HepG2 (cell line): ENCODE data around the gene GPBAR1. TPM values are rescaled to one million over a fixed set of nuclear protein-coding genes. Genes with fewer than 3 reads are reported as not detected.

Experiments
- ARNT ChIP-seq: fragments of 450-650 bp; IDR thresholded peaks from 2 replicates; pipeline ENCODE4 v1.6.1; 2017
- HHEX ChIP-seq: IDR thresholded peaks from 2 replicates; pipeline ENCODE4 v1.6.1; 2016; ENCODE audit warnings: control low read depth
- JUN ChIP-seq: sonication (generic); formaldehyde crosslinking; IDR thresholded peaks from 2 replicates; pipeline ENCODE4 v1.4.0; 2020; ENCODE audit warnings: mild to moderate bottlenecking, missing genetic modification reagents
- NFE2L1 ChIP-seq: sonication (generic); formaldehyde crosslinking; IDR thresholded peaks from 2 replicates; pipeline ENCODE4 v1.4.0; 2020; ENCODE audit warnings: missing genetic modification reagents, mild to moderate bottlenecking, borderline replicate concordance
- RXRB ChIP-seq: IDR thresholded peaks from 2 replicates; pipeline ENCODE4 v1.6.1; 2016; ENCODE audit warnings: borderline replicate concordance, missing genetic modification reagents, missing compliant biosample characterization
- SMYD3 ChIP-seq: sonication (generic); formaldehyde crosslinking; IDR thresholded peaks from 2 replicates; pipeline ENCODE4 v1.8.1; 2023; ENCODE audit warnings: mild to moderate bottlenecking, missing genetic modification reagents
- ZBTB1 ChIP-seq: sonication (generic); formaldehyde crosslinking; IDR thresholded peaks from 2 replicates; pipeline ENCODE4 v1.4.0; 2020; ENCODE audit warnings: missing genetic modification reagents, borderline replicate concordance
- ZFP62 ChIP-seq: sonication (generic); formaldehyde crosslinking; IDR thresholded peaks from 2 replicates; pipeline ENCODE4 v1.4.0; 2020; ENCODE audit warnings: missing genetic modification reagents
- ZMYM2 ChIP-seq: sonication (generic); formaldehyde crosslinking; IDR thresholded peaks from 2 replicates; pipeline ENCODE4 v1.8.0; 2022; ENCODE audit warnings: mild to moderate bottlenecking, missing genetic modification reagents
- ZNF256 ChIP-seq: sonication (generic); formaldehyde crosslinking; conservative IDR thresholded peaks from 2 replicates; pipeline ENCODE4 v1.4.0; 2020; ENCODE audit warnings: missing genetic modification reagents
- ZNF30 ChIP-seq: sonication (generic); formaldehyde crosslinking; IDR thresholded peaks from 2 replicates; pipeline ENCODE4 v1.5.0; 2020; ENCODE audit warnings: mild to moderate bottlenecking, missing genetic modification reagents
- ZNF33B ChIP-seq: sonication (generic); formaldehyde crosslinking; IDR thresholded peaks from 2 replicates; pipeline ENCODE4 v1.5.1; 2020; ENCODE audit warnings: mild to moderate bottlenecking, missing genetic modification reagents
- ZNF558 ChIP-seq: sonication (generic); formaldehyde crosslinking; IDR thresholded peaks from 2 replicates; pipeline ENCODE4 v1.9.0; 2022; ENCODE audit warnings: mild to moderate bottlenecking, missing genetic modification reagents, borderline replicate concordance
- ZNF563 ChIP-seq: sonication (generic); formaldehyde crosslinking; IDR thresholded peaks from 2 replicates; pipeline ENCODE4 v1.8.0; 2022; ENCODE audit warnings: mild to moderate bottlenecking, moderate library complexity, missing genetic modification reagents
- ZNF567 ChIP-seq: sonication (generic); formaldehyde crosslinking; IDR thresholded peaks from 2 replicates; pipeline ENCODE4 v1.8.1; 2023; ENCODE audit warnings: mild to moderate bottlenecking, missing genetic modification reagents, borderline replicate concordance
- ZNF629 ChIP-seq: sonication (generic); formaldehyde crosslinking; conservative IDR thresholded peaks from 2 replicates; pipeline ENCODE4 v1.5.0; 2020; ENCODE audit warnings: missing genetic modification reagents
- ZNF839 ChIP-seq: sonication (generic); formaldehyde crosslinking; IDR thresholded peaks from 2 replicates; pipeline ENCODE4 v1.4.0; 2020; ENCODE audit warnings: missing genetic modification reagents, mild to moderate bottlenecking, borderline replicate concordance
- polyA plus RNA-seq, 8 experiments: library from polyadenylated mRNA; depleted of rRNA in 3 of 8; stranded (reverse) in 7 of 8; unstranded in 1 of 8; fragments of >200 nt; fragmentation: Illumina TruSeq in 4 of 8; extraction: Trizol in 4 of 8; gene quantifications; 2 replicates each; pipeline versions ENCODE4 v1.2.1 to v1.2.3, GENCODE V29; 2011 to 2016; ENCODE audit warnings: low read depth in 4 of 8, missing spikeins in 1 of 8, mixed read lengths in 1 of 8; ENCODE audit not compliant: insufficient read depth in 1 of 8
- total RNA-seq, 5 experiments: library from RNA; depleted of rRNA; stranded (reverse); fragments of >200 nt; fragmentation: Illumina TruSeq; extraction: Trizol; gene quantifications; 2 replicates each; pipeline ENCODE4 v1.2.3, GENCODE V29; 2016; ENCODE audit warnings: low read depth in 1 of 5
- TF ChIP-seq, protein P1 (sequence below): sonication (generic); formaldehyde crosslinking; conservative IDR thresholded peaks from 2 replicates; pipeline ENCODE4 v1.4.0; 2020; ENCODE audit warnings: missing genetic modification reagents
- TF ChIP-seq, protein P2 (sequence below): sonication (generic); formaldehyde crosslinking; IDR thresholded peaks from 2 replicates; pipeline ENCODE4 v1.8.0; 2022; ENCODE audit warnings: low read depth, missing genetic modification reagents
- TF ChIP-seq, protein P3 (sequence below): sonication (generic); formaldehyde crosslinking; IDR thresholded peaks from 2 replicates; pipeline ENCODE4 v1.9.0; 2021; ENCODE audit warnings: missing genetic modification reagents, borderline replicate concordance
- TF ChIP-seq, protein P4 (sequence below): sonication (generic); formaldehyde crosslinking; IDR thresholded peaks from 2 replicates; pipeline ENCODE4 v1.8.1; 2022; ENCODE audit warnings: low read depth, mild to moderate bottlenecking, missing genetic modification reagents
- TF ChIP-seq, protein P5 (sequence below): sonication (generic); formaldehyde crosslinking; IDR thresholded peaks from 2 replicates; pipeline ENCODE4 v1.5.0; 2020; ENCODE audit warnings: mild to moderate bottlenecking, low read depth, missing genetic modification reagents, borderline replicate concordance

GPBAR1 gene
- total and polyA plus RNA-seq, 2 of the 13 experiments (the other 11 are each of a cell fraction or from before 2014, with no cell fraction given): 0.05 to 0.09 TPM

DNA sequence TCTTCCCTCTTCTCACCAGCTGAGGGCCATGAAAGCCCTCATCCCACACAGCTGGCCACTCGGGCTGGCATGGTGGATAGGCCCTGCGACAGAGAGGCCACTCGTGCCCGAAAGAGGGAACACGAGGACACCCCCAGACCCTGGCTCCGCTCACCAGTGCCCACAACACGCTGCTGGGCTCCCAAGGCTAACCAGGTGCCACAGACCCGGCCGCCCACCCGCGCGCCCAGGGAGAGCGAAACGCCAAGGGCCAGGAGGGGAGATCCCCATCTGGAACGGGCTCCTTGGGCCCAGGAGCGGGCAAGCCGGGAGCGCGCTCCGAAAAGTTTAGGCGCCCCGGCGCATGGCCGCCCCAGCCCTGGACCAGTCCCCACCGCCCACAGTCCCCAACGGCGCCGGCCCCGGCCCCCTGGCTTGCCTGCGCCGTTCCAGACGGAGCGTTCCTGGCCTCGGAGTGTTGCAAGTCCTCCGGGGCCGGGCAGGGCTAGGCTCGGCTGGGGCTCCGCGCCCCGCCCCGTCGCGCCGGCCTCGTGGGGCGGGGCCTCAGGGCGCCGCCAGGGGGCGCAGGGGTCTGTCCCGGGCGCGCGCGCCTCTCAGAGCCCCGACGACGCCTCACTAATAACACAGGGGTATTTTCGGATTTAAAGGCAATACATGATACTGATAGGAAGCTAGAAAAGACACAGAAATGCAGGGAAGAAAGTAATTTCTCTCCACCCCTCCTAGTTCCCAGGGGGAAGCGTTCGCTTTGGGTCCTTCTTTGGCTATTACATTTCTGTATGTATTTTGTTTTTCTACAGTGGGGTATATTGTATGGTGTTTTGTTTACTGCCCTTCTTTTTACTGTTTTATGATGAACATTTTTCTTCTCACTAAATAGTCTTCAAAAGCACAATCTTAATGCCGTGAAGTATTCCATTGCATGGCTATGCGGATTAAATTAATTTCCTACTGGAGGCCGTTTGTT, 31.5 kb downstream of the GPBAR1 start, which contains the start of gene TMBIM1 (continued):
- TF ChIP-seq, protein P1, sequence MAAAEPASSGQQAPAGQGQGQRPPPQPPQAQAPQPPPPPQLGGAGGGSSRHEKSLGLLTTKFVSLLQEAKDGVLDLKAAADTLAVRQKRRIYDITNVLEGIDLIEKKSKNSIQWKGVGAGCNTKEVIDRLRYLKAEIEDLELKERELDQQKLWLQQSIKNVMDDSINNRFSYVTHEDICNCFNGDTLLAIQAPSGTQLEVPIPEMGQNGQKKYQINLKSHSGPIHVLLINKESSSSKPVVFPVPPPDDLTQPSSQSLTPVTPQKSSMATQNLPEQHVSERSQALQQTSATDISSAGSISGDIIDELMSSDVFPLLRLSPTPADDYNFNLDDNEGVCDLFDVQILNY (CRISPR knock-in tag): no peak
- 0 out of 2 replicates have a peak, but pooled peaks have one; percentile 47 for TF ChIP-seq ZNF839 (CRISPR knock-in tag)
- TF ChIP-seq, protein P2, sequence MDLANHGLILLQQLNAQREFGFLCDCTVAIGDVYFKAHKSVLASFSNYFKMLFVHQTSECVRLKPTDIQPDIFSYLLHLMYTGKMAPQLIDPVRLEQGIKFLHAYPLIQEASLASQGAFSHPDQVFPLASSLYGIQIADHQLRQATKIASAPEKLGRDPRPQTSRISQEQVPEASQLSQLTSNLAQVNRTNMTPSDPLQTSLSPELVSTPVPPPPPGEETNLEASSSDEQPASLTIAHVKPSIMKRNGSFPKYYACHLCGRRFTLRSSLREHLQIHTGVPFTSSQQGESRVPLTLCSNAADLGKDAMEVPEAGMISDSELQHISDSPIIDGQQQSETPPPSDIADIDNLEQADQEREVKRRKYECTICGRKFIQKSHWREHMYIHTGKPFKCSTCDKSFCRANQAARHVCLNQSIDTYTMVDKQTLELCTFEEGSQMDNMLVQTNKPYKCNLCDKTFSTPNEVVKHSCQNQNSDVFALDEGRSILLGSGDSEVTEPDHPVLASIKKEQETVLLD (CRISPR knock-in tag): no peak
- no peak for TF ChIP-seq JUN (CRISPR knock-in tag)
- no peak for TF ChIP-seq ARNT
- TF ChIP-seq ZNF33B (CRISPR knock-in tag): no peak
- no peak for TF ChIP-seq ZMYM2 (CRISPR knock-in tag)
- TF ChIP-seq ZNF567: no peak
- TF ChIP-seq, protein P3, sequence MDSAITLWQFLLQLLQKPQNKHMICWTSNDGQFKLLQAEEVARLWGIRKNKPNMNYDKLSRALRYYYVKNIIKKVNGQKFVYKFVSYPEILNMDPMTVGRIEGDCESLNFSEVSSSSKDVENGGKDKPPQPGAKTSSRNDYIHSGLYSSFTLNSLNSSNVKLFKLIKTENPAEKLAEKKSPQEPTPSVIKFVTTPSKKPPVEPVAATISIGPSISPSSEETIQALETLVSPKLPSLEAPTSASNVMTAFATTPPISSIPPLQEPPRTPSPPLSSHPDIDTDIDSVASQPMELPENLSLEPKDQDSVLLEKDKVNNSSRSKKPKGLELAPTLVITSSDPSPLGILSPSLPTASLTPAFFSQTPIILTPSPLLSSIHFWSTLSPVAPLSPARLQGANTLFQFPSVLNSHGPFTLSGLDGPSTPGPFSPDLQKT (CRISPR knock-in tag): no peak
- no peak for TF ChIP-seq ZFP62
- TF ChIP-seq, protein P4, sequence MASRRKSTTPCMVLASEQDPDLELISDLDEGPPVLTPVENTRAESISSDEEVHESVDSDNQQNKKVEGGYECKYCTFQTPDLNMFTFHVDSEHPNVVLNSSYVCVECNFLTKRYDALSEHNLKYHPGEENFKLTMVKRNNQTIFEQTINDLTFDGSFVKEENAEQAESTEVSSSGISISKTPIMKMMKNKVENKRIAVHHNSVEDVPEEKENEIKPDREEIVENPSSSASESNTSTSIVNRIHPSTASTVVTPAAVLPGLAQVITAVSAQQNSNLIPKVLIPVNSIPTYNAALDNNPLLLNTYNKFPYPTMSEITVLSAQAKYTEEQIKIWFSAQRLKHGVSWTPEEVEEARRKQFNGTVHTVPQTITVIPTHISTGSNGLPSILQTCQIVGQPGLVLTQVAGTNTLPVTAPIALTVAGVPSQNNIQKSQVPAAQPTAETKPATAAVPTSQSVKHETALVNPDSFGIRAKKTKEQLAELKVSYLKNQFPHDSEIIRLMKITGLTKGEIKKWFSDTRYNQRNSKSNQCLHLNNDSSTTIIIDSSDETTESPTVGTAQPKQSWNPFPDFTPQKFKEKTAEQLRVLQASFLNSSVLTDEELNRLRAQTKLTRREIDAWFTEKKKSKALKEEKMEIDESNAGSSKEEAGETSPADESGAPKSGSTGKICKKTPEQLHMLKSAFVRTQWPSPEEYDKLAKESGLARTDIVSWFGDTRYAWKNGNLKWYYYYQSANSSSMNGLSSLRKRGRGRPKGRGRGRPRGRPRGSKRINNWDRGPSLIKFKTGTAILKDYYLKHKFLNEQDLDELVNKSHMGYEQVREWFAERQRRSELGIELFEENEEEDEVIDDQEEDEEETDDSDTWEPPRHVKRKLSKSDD (CRISPR knock-in tag): no peak
- TF ChIP-seq ZNF256 (CRISPR knock-in tag): no peak
- TF ChIP-seq NFE2L1 (CRISPR knock-in tag): peak; percentile 55; the same call in 1 of the 2 replicates
- TF ChIP-seq ZNF629 (CRISPR knock-in tag): peak; percentile 42; the same call in 1 of the 2 replicates
- TF ChIP-seq ZBTB1 (CRISPR knock-in tag): no peak
- no peak for TF ChIP-seq RXRB (CRISPR knock-in tag)
- TF ChIP-seq SMYD3 (CRISPR knock-in tag): no peak
- TF ChIP-seq, protein P5, sequence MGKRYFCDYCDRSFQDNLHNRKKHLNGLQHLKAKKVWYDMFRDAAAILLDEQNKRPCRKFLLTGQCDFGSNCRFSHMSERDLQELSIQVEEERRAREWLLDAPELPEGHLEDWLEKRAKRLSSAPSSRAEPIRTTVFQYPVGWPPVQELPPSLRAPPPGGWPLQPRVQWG (CRISPR knock-in tag): no peak
- no peak for TF ChIP-seq ZNF30
- peak; percentile 85; the same call in 1 of the 2 replicates for TF ChIP-seq ZNF563
- TF ChIP-seq HHEX (CRISPR knock-in tag): no peak
- no peak; the same call in 1 of the 2 replicates for TF ChIP-seq ZNF558
